ENCODE measurements around the gene DDX46.
"Not testable (repeated sequence)": the region's sequence is repeated elsewhere in the genome, so short reads cannot be mapped to it uniquely, and the experiment has no call there.

The DDX46 gene

DNA sequence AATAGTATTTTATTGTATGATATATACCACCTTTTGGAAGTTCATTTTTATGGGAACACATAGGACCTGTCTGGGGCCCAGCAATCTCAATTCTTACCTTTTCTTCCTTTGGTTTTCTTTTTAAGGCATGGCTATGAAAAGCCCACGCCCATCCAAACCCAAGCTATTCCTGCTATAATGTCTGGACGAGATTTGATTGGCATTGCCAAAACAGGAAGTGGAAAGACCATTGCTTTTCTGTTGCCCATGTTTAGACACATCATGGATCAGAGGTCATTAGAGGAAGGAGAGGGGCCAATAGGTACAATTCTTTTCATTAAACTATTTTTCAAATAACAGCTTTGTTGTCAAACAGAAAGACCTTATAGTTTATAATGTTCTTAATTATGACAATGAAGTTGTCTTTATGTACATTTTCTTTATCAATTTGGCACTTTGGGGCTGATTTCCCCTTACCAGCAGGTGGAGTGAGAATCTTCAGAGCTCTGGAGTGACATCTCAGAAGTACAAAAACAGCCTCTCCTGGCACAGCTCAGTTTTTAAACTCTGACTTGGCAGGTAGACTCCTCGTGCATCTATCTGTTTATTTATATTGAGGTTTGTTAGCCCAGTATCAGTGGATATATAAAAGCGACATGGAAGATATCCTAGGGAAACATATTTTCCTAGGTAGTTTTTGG is 25.8 kb downstream of the DDX46 start:
- no peak for DNase-seq (ENCODE audit: low read depth in 3 of 3, low spot score in 1 of 3)

GRCh38 chr5:134784946-134785620 is 26.5 kb downstream of the DDX46 start:
- no peak for DNase-seq (ENCODE audit: low read depth in 3 of 3, low spot score in 1 of 3)

DNA sequence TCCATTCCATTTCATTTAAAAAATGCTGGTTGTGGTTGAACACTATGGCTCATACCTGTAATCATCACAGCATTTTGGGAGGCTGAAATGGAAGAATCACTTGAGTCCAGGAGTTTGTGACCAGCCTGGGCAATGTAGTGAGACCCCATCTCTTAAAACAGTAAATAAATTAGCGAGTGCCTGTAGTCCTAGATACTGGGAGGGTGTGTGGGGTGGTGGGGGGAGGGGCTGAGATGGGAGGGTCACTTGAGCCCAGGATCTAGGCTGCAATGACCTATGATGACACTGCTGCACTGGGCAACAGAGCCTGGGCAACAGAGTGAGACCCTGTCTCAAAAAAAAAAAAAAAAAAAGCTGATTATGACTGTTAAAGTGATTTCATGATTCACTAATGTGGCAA is 29.1 kb downstream of the DDX46 start:
- no peak for DNase-seq (ENCODE audit: low read depth in 3 of 3, low spot score in 1 of 3)

DNA sequence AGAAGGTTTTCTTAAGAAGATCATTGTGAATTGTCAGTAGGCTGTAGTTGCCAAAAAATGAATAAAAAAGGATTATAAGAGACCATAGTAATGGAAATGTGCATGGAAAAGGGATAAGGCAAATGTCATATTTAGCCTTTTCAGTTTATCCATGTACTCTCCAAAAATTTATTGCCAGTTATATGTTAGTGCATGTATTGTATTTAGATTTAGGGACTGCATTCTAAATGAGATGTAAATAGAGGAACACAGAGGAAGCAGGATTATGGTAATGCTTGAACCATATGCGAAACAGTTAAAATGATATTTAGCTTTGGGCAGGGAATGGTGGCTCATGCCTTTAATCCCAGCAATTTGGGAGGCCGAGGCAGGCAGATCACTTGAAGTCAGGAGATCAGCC is 33.0 kb downstream of the DDX46 start:
- no peak for DNase-seq (ENCODE audit: low read depth in 3 of 3, low spot score in 1 of 3)

- no peak for DNase-seq (ENCODE audit: low read depth in 3 of 3, low spot score in 1 of 3)
Observed at GRCh38 chr5:134792286-134792685, 33.7 kb downstream of the DDX46 start.

GRCh38 chr5:134793111-134793510 is 34.5 kb downstream of the DDX46 start:
- DNase-seq (ENCODE audit: low read depth in 3 of 3, low spot score in 1 of 3), result no peak

- DNase-seq (ENCODE audit: low read depth in 3 of 3, low spot score in 1 of 3), result no peak
Observed at GRCh38 chr5:134794082-134794481, 35.5 kb downstream of the DDX46 start.

DNA sequence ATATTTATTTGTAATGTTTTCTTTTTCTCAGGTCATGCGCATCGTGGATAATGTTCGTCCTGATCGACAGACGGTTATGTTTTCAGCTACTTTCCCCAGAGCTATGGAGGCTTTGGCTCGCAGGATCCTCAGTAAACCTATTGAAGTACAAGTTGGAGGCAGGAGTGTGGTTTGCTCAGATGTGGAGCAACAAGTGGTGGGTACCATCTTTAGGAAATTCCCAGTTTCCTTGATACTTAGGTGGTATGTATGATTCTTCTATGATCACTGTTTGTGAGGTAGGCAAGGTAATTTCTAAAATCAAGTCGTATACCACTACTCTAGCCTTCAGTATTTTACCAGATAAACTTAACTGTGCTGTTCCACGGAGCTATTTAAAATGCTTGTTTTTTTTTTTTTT is 36.2 kb downstream of the DDX46 start:
- DNase-seq (ENCODE audit: low read depth in 3 of 3, low spot score in 1 of 3), result no peak

DNA sequence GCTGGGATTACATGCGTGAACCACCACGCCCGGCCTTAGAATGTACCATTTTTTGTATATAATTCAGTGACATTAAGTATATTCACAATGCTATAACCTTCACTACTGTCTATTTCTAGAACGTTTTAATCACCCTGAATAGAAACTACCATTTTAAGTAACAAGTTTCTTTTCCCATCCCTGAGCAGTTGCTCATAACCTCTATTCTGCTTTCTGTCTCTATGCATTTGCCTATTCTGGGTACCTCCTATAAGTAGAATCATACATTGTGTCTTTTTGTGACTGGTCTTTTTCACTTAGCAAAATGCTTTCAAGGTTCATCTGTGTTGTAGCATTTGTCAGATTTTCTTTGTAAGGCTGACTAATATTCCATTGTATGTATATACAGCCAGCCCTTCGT is 39.9 kb downstream of the DDX46 start:
- no peak for DNase-seq (ENCODE audit: low read depth in 3 of 3, low spot score in 1 of 3)

GRCh38 chr5:134803821-134804220 is 45.2 kb downstream of the DDX46 start:
- DNase-seq (ENCODE audit: low read depth in 3 of 3, low spot score in 1 of 3), result no peak

GRCh38 chr5:134813407-134813806 is 54.8 kb downstream of the DDX46 start:
- DNase-seq (ENCODE audit: low read depth in 3 of 3, low spot score in 1 of 3), result no peak

DNA sequence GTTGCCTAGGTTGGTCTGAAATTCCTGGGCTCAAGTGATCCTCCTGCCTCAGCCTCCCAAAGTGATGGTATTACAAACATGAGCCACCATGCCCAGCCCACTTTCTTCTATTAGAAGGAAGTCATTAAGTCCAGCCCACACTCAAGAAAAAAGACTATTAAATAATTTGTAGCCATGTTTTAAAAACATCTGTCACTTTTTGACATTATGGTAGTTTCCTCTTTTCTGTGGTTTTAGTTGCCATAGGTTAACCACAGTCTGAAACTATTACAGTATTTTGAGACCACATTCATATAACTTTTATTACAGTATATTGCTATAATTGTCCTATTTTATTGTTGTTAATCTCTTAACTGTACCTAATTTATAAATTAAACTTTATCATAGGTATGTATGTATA is 55.2 kb downstream of the DDX46 start:
- DNase-seq (ENCODE audit: low read depth in 3 of 3, low spot score in 1 of 3), result no peak

DNA sequence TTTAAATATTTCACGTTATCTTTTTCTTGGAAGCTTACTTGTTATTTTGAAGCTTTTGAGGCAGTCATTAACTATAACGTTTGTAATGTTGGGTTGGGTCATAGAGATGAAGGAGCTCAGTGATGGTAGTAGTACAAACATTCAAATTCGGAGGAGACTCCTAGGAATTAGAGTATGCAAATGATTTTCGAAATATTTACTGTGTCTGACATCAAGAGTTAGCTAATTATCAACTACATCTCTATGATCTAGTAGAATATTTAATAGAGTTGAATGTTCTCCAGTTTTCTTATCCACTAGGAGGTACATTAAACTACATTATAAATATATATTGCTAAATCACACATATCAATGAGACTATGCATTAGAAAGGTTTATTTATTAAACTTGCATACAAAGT is 58.4 kb downstream of the DDX46 start:
- no peak for DNase-seq (ENCODE audit: low read depth in 3 of 3, low spot score in 1 of 3)

- DNase-seq (ENCODE audit: low read depth in 3 of 3, low spot score in 1 of 3), result no peak
Observed at GRCh38 chr5:134818776-134819175, 60.2 kb downstream of the DDX46 start.

DNA sequence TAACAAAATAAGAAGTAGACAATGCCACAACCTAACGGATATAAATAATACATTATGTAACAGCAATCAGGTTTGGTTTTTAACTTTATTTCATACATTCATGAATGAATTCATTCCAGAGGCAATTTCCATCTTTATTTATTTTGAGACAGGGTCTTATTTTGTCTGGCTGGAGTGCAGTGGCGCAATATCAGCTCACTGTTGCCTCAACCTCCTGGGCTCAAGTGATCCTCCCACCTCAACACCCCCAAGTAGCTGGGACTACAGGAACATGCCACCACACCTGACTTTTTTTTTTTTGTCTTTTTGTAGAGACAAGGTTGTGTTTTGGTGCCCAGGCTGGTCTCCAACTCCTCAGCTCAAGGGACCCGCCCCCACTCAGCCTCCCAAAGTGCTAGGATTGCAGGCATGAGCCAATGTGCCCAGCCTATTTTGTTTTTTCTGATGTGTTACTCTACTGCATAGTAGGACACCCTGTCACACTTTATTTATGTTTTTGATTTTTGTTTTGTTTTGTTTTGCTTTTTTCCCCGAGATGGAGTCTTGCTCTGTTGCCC is 60.9 kb downstream of the DDX46 start:
- no peak for DNase-seq (ENCODE audit: low read depth in 3 of 3, low spot score in 1 of 3)

GRCh38 chr5:134821841-134822240 is 63.3 kb downstream of the DDX46 start:
- DNase-seq (ENCODE audit: low read depth in 3 of 3, low spot score in 1 of 3), result no peak

GRCh38 chr5:134824681-134825080 is 66.1 kb downstream of the DDX46 start:
- no peak for DNase-seq (ENCODE audit: low read depth in 3 of 3, low spot score in 1 of 3)

DNA sequence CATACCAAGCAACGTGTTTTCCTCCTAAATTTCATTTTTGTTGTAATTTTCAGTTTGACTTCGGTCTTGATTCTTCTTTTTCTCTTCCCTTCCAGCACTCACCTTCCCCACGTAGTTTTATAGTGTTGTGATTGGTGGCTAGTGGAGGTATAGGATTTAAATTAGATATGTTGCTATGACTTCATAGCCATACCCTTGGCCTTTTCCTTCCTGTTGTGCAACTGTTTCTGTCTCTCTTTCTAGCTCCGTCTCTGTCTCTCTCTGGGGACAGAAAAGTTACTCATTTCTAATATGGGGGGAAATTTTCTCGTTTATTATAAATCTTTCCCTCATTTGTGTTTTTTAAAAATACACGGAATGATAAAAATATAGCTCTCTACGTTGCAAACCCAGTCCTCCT is 66.6 kb downstream of the DDX46 start:
- DNase-seq (ENCODE audit: low read depth in 3 of 3, low spot score in 1 of 3), result no peak

GRCh38 chr5:134833340-134834032 is 74.9 kb downstream of the DDX46 start:
- DNase-seq (ENCODE audit: low read depth in 3 of 3, low spot score in 1 of 3), result no peak

- DNase-seq (ENCODE audit: low read depth in 3 of 3, low spot score in 1 of 3), result no peak
Observed at GRCh38 chr5:134835623-134836022, 77.0 kb downstream of the DDX46 start.

GRCh38 chr5:134837530-134838181 is 79.1 kb downstream of the DDX46 start:
- DNase-seq (ENCODE audit: low read depth in 3 of 3, low spot score in 1 of 3), result no peak

- not testable (repeated sequence) for DNase-seq (ENCODE audit: low read depth in 3 of 3, low spot score in 1 of 3)
Observed at GRCh38 chr5:134838361-134838760, 79.8 kb downstream of the DDX46 start.
